Activated B cell treated with CpG ODN at 0.5 μM for 24 hours (primary cell): ENCODE results near the gene TRIOBP. TPM values are rescaled to one million over a fixed set of nuclear protein-coding genes. Genes with fewer than 3 reads are reported as not detected.

Source experiments
- ATAC-seq: fragments of 200-7000 bp; cut with Tn5 transposase; one replicate; pipeline ENCODE4 v1.10.0; 2021; ENCODE audit warnings: low read depth, mild to moderate bottlenecking, moderate library complexity
- CTCF ChIA-PET: fragments of 350-600 bp; sonication (Branson Sonifier 250); formaldehyde crosslinking; loops from one replicate; lab custom pipeline; 2021; ENCODE audit warnings: antibody characterized with exemption; lab: Charles Lee
- POLR2A ChIA-PET: fragments of 350-600 bp; sonication (Branson Sonifier 250); formaldehyde crosslinking; loops from one replicate; lab custom pipeline; 2021; ENCODE audit warnings: antibody characterized with exemption; lab: Charles Lee
- DNase-seq: peaks from one replicate; pipeline ENCODE4 v3.0.0; 2022
- H3K27ac Mint-ChIP-seq: one replicate; pipeline ENCODE4 v1.8.0; 2020; ENCODE audit warnings: mixed read lengths
- H3K27me3 Mint-ChIP-seq: one replicate; pipeline ENCODE4 v1.8.0; 2021; ENCODE audit warnings: mixed read lengths
- H3K36me3 Mint-ChIP-seq: one replicate; pipeline ENCODE4 v1.8.0; 2021; ENCODE audit warnings: low read depth, mixed read lengths
- H3K4me1 Mint-ChIP-seq: one replicate; pipeline ENCODE4 v1.8.0; 2021; ENCODE audit warnings: mixed read lengths
- H3K4me3 Mint-ChIP-seq: one replicate; pipeline ENCODE4 v1.8.0; 2020; ENCODE audit warnings: mild to moderate bottlenecking, mixed read lengths
- H3K9me3 Mint-ChIP-seq: one replicate; pipeline ENCODE4 v1.8.0; 2020; ENCODE audit warnings: mixed read lengths
- CTCF ChIP-seq: fragments of 200-600 bp; IDR thresholded peaks from one replicate; pipeline ENCODE4 v1.8.0; 2022; ENCODE audit warnings: antibody characterized with exemption, mild to moderate bottlenecking
- intact Hi-C: fragments of 100-400 bp; cut with micrococcal nuclease; formaldehyde crosslinking; loops from one replicate; pipeline ENCODE4 v1.15.1; 2024
- total RNA-seq: library from RNA; stranded (reverse); gene quantifications from 2 replicates; pipeline ENCODE4 v1.2.3, GENCODE V29; 2022

TRIOBP gene
- total RNA-seq, 1 donor from 2014 or later: 27.4 TPM

- ATAC-seq: no peak
- DNase-seq: no peak
- intact Hi-C loops: no loop called here
- peaks cover 20% of the 10 kb centered on the region for H3K27me3 Mint-ChIP-seq
- CTCF ChIA-PET: no interaction called here
- H3K27ac Mint-ChIP-seq: no peak overlapping the region
- POLR2A ChIA-PET: no interaction called here
- no peak for TF ChIP-seq CTCF
- peaks cover 14% of the 10 kb centered on the region for H3K4me1 Mint-ChIP-seq
- H3K9me3 Mint-ChIP-seq: no peaks in the 10 kb centered on the region
- no peaks in the 10 kb centered on the region for H3K36me3 Mint-ChIP-seq
- H3K4me3 Mint-ChIP-seq: no peak overlapping the region
These were observed 116.2 kb downstream of the TRIOBP start for GRCh38 chr22:37812869-37813678.

GRCh38 chr22:37815593-37815992 lies 118.7 kb downstream of the TRIOBP start:
- H3K9me3 Mint-ChIP-seq: no peaks in the 10 kb centered on the region
- H3K4me1 Mint-ChIP-seq: peaks cover 22% of the 10 kb centered on the region
- no peak for TF ChIP-seq CTCF
- ATAC-seq (no peak), DNase-seq (no peak)
- ChIA-PET CTCF (interaction anchor here (2.7 to 5.8 kb wide), 2 partner anchors 28 to 48 kb away, joined by 9 to 81 read pairs; partner anchors contain the start of gene ANKRD54), POLR2A (interaction anchor here (0.6 kb wide), 1 partner anchor 173 kb away, joined by 4 read pairs; no protein-coding TSS in a partner anchor)
- no peak overlapping the region for H3K27ac Mint-ChIP-seq
- no peak overlapping the region for H3K4me3 Mint-ChIP-seq
- intact Hi-C loops: no loop called here
- peaks cover 16% of the 10 kb centered on the region for H3K27me3 Mint-ChIP-seq
- H3K36me3 Mint-ChIP-seq: no peaks in the 10 kb centered on the region

GRCh38 chr22:37816543-37817180 lies 119.8 kb downstream of the TRIOBP start:
- no peaks in the 10 kb centered on the region for H3K36me3 Mint-ChIP-seq
- DNase-seq (no peak), ATAC-seq (no peak)
- H3K27ac Mint-ChIP-seq: no peak overlapping the region
- H3K27me3 Mint-ChIP-seq: peaks cover 18% of the 10 kb centered on the region
- intact Hi-C loops: loop anchor here (1.0 kb wide), 4 partner anchors 28 to 118 kb away; partner anchors contain the start of genes ANKRD54 and EIF3L
- H3K9me3 Mint-ChIP-seq: no peaks in the 10 kb centered on the region
- H3K4me1 Mint-ChIP-seq: peaks cover 22% of the 10 kb centered on the region
- POLR2A ChIA-PET: interaction anchor here (0.7 kb wide), 1 partner anchor 654 kb away, joined by 13 read pairs; no protein-coding TSS in a partner anchor
- CTCF ChIA-PET: interaction anchor here (1.1 to 5.8 kb wide), 7 partner anchors 8 to 149 kb away, joined by 3 to 81 read pairs (median 10); partner anchors contain the start of genes ANKRD54, C22orf23, GCAT and POLR2F
- no peak overlapping the region for H3K4me3 Mint-ChIP-seq
- TF ChIP-seq CTCF: no peak

GRCh38 chr22:37817705-37818408 lies 121.0 kb downstream of the TRIOBP start:
- Mint-ChIP-seq H3K4me1 (peaks cover 23% of the 10 kb centered on the region), H3K4me3 (peak overlapping the region; percentile 52), H3K27me3 (peaks cover 17% of the 10 kb centered on the region), H3K27ac (no peak overlapping the region), H3K9me3 (no peaks in the 10 kb centered on the region), H3K36me3 (no peaks in the 10 kb centered on the region)
- ChIA-PET CTCF (interaction anchor here (0.7 to 5.8 kb wide), 13 partner anchors 9 to 210 kb away, joined by 3 to 81 read pairs (median 4); partner anchors contain the start of genes ANKRD54, C22orf23, GCAT and GGA1), POLR2A (interaction anchor here (0.6 to 1.5 kb wide), 5 partner anchors 10 to 1176 kb away, joined by 3 to 7 read pairs (median 4); partner anchors contain the start of genes EIF3L and GCAT)
- peak; percentile 89 for DNase-seq
- peak; percentile 84 for ATAC-seq
- intact Hi-C loops: loop anchor here (1.0 kb wide), 5 partner anchors 11 to 116 kb away; partner anchors contain the start of genes ANKRD54, EIF3L and GCAT
- peak; percentile 32 for TF ChIP-seq CTCF
